ENCODE measurements around the gene SPCS1.

DNA sequence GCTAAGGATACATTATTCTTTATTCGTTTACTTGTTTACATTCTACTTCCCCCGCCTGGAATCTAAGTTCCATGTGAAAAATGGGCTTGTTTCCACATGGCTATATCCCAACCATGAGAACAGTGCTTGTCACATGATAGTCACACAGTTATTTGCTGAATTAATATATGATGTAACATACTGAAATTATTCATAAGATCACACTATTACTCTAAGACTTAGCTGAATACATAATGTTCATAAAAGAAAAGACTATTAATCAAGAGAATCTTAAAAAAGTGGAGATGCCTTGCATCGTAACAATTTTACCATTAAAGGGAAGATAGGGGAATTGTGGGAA is 26.7 kb upstream of the SPCS1 start:
- no peak for TF ChIP-seq POLR2A (IDR thresholded peaks at IDR 0.05)
- TF ChIP-seq, protein P1, sequence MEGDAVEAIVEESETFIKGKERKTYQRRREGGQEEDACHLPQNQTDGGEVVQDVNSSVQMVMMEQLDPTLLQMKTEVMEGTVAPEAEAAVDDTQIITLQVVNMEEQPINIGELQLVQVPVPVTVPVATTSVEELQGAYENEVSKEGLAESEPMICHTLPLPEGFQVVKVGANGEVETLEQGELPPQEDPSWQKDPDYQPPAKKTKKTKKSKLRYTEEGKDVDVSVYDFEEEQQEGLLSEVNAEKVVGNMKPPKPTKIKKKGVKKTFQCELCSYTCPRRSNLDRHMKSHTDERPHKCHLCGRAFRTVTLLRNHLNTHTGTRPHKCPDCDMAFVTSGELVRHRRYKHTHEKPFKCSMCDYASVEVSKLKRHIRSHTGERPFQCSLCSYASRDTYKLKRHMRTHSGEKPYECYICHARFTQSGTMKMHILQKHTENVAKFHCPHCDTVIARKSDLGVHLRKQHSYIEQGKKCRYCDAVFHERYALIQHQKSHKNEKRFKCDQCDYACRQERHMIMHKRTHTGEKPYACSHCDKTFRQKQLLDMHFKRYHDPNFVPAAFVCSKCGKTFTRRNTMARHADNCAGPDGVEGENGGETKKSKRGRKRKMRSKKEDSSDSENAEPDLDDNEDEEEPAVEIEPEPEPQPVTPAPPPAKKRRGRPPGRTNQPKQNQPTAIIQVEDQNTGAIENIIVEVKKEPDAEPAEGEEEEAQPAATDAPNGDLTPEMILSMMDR (IDR thresholded peaks at IDR 0.05): no peak
- no peak for TF ChIP-seq POLR2AphosphoS5 (IDR thresholded peaks at IDR 0.05; ENCODE audit: insufficient read depth in 1 of 2, low read depth in 1 of 2)
